ENCODE data around the gene SKOR2.

SKOR2 gene, protein sequence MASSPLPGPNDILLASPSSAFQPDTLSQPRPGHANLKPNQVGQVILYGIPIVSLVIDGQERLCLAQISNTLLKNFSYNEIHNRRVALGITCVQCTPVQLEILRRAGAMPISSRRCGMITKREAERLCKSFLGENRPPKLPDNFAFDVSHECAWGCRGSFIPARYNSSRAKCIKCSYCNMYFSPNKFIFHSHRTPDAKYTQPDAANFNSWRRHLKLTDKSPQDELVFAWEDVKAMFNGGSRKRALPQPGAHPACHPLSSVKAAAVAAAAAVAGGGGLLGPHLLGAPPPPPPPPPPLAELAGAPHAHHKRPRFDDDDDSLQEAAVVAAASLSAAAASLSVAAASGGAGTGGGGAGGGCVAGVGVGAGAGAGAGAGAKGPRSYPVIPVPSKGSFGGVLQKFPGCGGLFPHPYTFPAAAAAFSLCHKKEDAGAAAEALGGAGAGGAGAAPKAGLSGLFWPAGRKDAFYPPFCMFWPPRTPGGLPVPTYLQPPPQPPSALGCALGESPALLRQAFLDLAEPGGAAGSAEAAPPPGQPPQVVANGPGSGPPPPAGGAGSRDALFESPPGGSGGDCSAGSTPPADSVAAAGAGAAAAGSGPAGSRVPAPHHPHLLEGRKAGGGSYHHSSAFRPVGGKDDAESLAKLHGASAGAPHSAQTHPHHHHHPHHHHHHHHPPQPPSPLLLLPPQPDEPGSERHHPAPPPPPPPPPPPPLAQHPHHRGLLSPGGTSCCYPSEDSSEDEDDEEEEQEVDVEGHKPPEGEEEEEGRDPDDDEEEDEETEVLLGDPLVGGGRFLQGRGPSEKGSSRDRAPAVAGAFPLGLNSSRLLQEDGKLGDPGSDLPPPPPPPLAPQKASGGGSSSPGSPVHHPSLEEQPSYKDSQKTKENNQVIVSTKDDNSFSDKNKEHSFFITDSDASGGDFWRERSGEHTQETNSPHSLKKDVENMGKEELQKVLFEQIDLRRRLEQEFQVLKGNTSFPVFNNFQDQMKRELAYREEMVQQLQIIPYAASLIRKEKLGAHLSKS

DNA sequence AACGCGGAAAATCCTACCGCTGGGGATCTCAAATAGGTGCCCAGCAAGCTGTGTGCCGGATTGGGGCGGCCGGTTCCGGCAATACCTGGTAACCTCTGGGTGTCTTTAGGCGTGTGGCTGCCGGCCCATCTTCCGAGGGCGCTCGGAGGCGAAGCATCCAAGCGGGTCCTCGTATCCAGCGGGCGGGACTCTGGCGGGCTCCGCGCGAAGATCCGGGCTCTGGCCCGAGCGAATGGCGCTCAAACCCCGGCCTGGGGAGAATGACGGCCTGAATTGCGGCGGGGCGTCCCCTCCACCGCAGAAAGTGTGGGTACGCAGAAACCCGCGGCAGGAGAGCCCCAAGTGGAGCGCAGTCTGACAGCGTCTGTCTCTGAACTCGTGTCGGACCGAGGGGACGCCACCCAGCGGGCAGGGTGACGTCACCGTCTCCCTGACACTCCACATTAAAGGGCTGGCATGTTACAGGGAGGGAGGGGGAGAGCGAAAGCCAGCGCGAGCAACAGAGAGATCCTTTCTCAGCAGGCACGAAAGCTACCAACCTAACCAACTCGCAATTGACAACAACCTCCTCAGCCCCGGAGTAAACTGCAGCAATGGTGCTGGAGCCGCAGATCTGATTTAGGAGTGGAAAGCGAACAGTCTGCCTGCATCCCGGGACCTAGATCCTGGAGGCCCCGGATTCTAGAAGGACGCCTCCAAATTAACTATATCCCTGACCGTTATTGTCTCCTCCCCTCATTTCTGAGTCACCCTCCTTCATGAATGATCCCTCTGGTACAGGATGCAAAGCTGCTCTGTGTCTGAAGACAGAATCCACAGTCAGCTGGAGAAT is at the start of gene SKOR2:
TSS of gene SKOR2 (minus strand) at position 372 of the 832 bp plus-strand sequence. CDS start 2,477 bp downstream, outside the sequence.
- no peak for DNase-seq

DNA sequence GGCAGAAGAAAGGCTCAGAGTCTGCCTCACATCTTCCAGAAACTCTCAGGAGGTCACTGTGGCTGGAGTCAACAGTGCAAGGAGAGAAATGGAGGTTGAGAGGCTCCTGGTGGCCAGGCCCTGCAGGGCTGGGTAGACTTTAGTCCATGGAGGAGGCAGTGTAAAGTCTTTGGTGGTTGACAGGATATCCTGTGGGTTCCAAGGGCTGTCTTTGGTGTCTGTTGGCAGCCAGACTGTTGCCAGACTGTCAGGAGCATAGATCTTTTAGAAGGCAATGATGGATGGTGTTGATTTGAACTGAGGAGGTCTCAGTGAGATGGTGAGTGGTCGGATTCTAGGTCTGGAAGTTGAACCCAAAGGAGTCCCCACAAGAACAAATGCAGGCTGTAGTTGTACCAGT is 45.0 kb upstream of the SKOR2 start:
- no peak for DNase-seq

DNA sequence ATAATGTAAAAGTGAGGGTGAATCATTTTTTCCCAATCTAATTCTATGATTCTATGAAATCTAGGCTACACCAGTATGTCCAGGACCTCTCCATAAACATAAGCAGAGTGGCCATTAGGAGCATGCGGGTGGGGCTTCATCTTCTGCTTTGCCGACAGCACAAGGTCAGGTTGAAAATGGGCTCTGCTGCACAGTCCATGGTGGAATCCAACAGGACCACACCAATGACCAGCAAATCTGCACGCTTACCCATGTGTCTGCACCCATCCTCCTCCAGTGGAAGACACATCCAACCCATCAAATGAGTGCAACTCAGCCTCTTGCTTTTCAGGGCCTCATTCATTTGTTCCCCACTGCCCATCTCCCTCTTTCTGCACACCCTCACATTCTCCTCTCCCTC is 43.3 kb upstream of the SKOR2 start:
- no peak for DNase-seq

DNA sequence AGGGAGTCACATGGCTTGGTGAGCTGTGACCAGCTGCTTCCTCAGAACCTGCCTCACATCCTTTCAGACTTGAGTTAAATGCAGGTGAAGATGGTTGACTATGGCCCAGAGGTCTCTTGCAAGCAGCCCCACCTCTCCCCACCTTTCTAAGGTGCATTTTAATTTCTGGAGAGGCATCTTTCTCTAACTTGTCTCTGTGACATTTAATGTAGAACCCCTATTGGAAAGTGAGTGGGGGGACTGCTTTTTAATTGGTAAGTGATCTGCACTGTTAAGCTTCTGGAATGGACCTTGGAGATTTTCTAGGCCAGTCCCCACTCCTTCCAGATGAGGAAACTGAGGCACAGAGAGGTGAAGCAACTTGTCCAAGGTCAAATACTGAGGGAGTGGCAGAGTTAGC is 37.3 kb upstream of the SKOR2 start:
- no peak for DNase-seq

DNA sequence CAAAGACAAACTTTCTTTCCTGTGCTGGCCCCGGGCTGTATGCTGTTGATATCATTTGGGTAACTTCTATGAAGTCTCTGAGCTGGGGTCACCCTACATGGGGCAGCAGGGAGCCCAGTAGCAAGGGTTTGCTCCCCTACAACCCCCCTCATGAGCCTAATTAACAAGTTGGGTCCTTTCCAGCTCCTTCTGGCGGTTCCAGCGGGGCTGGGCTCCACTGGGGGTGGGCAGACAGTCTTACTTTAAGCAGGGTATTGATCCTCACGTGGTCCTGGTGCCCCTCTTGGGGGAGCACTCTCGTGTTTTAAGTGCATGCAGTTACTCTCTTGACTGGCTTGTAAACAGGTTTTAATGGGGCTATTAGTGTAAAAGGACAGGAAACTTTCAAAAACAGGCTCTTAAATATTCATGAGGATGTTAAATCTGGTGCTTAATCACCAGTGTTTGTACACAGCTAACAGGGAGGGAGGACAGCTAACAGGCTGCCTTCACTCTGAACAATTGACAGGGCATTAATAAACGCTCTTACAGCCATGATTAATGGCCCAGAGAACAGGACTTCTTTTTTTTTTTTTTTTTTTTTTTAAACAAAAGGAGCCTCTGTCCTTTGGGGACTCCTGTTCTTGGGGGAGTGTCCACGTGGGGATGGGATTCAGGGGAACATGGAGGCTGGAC is 36.6 kb upstream of the SKOR2 start:
- DNase-seq = no peak

DNA sequence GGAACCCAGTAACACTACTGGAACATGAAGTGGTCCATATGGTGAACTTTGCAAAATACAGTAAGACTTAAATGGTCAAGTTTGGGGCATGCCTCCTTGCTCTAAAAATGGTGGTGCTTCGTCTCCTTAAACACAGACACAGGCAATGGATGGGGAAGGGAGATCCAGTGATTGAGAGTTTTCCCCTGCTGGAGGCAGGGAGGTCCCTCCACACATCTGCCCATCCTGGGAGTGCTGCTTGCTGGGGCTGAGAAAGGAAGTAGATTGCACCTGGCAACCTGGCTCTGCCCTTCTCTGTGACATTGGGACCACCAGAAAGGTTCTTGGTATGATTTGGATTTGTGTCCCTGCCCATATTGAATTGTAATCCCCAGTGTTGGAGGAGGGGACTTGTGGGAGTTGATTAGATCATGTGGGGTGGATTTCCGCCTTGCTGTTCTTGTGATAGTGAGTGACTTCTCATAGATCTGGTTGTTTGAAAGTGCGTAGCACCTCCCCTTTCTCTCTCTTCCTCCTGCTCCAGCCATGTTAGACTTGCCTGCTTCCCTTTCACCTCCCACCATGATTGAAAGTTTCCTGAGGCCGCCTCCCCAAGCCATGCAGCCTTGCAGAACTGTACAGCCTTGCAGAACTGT is 35.4 kb upstream of the SKOR2 start:
- no peak for DNase-seq

DNA sequence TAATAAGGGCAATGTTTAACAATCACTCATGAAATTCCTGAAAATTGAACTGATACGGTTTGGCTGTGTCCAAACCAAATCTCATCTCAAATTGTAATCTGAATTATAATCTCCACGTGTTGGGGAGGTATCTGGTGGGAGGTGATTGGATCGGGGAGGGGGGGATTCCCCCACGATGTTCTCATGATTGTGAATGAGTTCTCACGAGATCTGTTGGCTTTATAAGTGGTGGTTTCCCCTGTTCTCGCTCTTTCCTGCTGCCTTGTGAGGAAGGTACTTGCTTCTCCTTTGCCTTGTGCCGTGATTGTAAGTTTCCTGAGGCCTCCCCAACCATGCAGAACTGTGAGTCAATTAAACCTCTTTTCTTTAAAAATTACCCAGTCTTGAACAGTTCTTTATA is 34.0 kb upstream of the SKOR2 start:
- DNase-seq = no peak

DNA sequence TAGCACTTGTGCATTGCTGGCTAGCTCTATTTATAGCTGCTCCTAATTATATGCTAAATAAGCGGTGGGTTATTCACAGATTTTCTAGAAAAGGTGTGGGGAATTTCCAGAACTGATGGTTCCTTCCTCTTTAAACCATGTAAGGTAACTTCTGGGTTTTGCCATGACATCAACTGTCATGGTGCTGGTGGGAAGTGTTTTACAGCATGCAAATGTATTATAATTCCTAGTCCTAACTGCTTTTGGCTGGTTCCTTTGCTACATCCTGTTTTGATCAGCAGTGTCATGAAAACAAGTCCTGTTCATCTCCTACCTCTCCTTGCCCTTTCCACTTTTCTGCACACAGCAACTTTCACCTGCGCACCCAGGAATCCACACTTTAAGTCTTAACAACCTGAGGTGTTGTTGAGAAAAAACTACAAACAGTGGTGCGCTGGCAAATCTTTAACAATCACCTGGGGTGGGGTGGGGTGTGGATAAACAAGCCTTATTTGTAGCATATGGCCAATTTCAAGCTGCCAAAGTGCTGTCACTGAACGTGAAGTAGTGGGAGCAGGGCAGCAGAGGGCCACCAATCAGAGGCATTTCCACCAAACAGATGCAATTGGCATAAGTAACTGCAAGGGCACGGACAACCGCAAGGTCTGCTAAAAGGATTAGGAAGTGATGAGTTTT is 33.4 kb upstream of the SKOR2 start:
- no peak for DNase-seq

DNA sequence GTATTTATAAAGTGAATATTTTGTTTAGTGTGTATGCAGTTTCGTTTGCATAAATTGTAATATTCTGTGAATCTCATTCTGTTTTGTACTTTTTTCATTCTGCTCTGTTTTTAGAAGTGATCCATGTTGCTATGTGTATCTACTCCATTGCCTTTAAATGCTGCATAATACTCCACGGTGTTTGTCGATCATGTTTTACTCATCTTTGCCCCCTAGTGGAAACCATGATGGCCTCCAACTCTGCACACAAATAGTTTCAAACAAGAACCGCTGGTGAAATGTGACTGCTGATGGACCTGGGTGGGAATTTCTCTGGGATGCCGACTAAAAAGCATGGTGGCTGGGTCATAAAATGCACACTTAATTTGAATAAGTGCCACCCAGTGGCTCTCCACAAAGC is 32.0 kb upstream of the SKOR2 start:
- no peak for DNase-seq

DNA sequence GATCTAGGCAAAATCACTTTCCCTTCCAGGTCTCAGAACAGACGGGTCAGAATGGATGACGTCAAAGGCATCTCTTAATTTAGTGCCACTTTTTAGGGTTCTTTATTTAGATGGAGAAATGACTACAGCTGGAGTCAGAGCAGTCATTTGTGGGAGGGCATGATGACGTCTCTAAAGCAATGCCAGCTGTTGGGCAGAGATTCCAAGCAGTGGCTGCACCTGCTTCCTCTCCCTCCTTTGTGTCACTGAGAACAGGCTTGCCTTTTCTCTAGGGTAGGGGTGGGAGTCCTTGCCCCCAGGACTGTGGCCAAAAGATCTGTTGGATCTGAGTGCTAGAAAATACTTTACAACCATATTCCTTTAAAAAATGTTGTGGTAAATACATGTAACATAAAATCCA is 28.7 kb upstream of the SKOR2 start:
- DNase-seq = no peak

DNA sequence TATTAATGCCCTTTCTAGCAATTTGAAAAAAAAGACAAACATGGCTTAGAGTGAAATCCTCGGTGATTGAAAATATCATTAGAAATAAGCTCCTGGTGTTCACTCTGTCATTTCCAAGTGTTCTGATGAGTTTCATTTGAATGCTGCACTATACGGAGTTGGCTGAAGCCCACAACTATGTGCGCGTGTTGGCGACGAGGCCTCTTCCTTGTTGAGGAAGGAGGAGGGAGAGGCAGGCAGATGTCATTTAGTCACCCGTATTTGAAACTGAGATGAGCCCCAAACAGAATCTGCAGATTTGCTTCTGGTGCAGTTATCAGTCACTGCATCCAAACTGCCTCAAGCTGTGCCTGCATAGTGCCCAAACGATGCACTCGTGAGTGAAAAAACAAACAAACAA is 23.5 kb upstream of the SKOR2 start:
- DNase-seq = no peak

DNA sequence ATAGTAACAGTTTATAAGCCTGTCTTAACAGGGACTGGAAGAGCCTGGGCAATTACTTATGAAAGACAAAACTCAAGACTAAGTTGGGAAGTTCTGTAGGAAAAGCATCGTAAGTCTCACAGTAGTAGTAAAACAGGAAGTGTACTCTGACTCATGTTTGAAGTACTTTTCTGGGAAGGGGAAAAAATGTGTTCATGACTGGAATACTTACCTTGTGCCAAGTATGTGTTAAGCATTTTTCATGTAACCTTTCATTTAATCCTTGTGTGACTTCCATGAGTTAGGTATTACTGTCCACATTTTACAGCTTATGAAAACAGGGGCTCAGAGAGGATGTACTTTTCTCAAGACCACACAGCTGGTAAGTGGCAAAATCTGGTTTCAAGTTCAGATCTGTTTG is 13.7 kb upstream of the SKOR2 start:
- DNase-seq = no peak

DNA sequence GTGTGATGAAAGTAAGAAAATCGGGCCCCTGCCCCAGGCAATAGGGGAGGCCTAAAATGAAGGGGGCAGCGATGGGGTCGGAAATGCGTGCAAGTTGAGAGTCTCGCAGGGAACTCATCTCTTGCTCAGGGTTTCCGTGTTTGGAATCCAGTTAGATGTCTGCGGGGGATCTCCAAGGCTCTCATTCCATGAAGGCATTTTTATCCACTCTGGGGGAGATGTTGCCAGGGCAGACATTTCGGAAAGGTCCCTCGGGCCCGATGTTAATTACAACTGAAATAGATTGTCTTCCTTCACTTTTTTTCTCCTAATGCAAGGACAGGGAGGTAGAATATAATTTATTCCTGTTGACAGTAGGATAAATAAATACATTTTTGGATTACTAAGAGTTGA is 12.8 kb upstream of the SKOR2 start:
- DNase-seq = no peak

DNA sequence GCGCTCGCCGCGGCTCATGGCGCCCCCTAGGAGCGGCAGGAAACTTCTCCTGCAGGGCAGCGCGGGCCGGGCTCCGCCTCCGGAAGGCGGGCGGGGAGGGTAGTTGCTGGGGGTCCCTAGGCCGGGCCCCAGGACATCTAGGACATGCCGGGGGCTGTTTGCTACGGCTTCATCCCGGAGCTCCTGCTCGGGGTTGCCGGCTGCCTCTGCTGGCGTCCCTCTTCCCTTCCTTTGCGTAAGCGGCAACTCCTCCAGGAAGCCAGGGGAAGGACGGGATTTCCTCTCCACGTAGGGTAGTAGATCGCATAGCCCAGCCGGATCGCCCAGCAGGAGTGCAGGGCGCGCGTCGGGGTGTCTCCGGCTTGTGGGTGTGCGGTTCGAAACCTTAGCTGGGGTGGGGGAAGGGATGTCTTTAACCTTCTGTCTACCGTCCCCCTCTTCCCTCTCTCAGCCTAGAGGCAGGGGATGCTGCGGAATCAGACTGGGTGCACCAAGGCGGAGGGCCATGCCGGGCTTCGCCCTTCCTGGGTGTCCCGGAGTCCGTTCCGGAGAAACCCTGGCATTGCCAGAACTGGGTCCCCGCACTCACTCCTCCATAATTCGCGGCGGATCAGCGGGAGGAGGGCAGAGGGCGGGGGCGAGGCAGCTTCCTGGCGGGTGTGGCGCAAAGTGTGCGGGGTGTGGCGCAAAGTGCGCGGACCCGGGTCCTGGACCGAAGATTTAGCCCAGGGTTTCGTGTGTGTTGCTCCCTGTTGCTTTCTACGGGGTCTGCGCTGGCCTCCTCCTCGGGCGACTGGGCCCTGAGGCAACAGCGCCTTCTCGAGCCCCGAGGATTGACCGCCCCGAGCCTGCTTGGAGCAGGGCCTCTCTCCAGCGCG is 12.2 kb upstream of the SKOR2 start:
- DNase-seq = no peak

DNA sequence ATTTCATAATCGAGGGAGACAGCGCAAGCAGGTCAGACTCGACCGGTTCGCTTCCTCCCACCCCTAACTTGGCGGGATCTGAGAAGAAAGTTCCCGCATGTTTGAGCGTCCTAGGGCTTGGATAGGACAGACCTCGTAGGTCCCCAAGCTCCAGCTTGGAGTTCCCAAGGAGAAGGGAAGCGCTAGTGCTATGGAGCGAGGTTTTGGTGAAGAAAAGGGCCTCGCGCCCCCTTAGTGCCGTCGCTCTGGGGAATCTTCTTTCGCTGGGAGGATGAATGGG is 11.6 kb upstream of the SKOR2 start:
- DNase-seq = no peak

DNA sequence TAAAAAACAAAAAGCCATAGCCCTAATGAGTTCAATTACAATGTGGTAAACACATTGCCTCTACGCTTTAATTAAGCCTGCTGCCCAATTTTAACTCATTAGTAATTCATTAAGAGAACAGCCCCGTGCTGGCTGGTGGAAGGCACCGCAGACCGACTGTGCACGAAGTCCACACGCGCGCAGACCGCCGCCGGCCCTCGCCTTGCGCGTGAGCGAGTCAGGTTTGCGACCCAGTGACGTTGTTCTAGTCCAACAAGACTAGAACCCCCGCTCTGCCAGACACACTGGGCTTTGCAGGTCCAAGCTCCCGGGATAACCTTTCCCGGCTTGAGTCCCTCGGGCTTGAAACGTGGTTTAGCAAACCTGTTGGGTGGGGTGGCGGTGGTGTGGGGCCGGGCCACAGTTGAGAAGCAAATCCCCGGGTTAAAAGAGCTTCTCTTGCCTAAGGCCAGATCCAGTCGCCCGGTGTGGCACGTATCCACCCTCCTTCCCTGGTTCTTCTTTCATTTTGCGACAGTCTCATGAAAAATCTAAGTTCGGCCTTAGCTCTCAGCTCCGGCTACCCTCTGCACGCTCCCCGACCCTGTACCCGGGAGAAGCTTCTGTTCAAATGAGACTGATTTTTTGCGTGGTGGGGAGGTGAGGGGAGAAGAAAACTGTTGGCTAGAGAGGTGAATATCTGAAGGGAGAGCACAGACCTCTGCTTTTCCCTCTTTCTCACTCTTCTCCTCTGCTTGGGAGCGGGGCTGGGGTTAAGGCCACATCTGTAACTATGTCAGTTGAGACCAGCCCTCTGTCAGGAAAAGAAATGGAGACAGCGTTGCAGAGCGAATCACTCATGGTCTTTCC is 11.1 kb upstream of the SKOR2 start:
- DNase-seq = no peak

DNA sequence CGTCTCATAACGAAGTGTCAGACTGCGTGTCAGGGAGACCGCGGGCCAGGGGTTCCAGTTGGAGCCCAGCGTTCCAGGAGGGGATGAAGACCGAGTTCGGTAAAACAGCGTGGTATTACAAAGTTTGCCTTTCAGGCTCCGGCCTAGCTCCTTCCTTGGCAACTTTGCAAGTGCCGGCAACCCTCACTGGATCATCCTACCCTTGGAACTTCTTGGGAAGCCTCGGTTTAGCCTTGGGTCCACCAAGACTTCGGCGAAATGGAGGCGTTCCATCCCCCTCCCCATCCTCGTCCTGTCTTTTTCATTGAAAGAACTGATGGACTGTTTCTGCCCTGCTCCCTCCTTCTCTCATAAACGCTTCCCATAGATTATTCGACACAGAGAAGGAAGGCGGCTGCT is 10.4 kb upstream of the SKOR2 start:
- no peak for DNase-seq

DNA sequence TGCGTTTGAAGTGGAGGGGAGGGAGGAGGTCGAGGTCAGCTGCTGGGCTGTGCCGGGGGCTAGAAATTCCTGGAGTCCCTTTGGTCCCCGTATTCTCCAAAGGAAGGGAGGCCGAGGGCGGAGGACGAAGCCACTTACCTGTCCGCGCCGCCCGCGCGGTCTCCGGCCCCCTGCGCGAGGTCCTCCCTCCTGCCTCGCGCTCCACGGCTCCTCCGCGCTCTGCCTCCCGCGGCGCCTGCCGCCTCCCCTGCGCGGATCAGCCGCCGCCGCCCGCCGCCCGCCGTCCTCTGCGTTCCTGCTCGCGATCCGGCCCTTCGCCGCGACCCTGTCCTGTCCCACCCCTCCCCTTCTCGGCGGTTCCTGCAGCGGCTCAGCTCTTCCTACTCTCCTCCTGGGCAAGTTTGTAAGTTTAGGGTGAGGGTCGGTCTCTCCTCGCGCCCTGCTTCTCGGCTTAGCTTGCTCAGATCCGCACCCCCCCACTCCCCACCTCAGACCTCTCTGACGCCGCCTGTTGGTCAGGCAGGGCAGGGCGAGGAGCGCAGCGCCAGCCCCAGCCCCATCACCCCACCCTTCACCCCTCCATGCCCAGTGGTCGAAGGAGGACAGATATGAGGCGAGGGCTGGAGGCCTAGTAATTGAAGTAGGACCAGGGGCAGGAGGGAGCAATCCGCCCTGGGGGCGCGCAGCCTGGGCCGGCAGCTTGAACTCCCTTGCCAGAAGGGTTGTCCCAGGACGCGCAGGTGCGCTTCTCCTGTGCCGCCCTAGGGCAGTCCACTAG is 9.7 kb upstream of the SKOR2 start:
- no peak for DNase-seq

Measured in activated CD8-positive, alpha-beta memory T cell treated with anti-CD3 and anti-CD28 coated beads, Interleukin-2, amount 50 U/mL, for 4 hours (primary cell).